Measurements from ENCODE around the gene PPP1R9A. TPM values are rescaled to one million over a fixed set of nuclear protein-coding genes. Genes with fewer than 3 reads are reported as not detected.

PPP1R9A gene
- total RNA-seq, 1 experiment from 2014 or later, result 15.6 TPM

DNA sequence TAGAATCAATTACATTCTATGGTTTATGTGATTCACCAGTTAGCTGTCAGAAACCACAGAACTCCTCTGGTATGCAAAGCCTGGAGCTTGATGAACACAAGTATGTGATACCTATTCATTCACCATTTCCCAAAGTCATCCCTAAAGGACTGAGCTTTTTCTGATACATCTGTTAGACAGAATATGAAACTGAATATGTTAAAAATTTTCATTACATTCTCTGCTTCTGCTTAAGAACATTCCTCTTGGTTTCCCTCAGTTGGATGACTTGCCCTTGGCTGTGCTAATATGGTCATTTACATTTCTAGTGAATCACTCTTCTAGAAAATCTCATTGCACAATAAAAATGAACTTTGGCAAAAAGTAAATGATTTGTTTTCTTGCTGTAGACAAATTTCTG is 427.7 kb downstream of the PPP1R9A start:
- no TSS peak for BruUV-seq (replicated peaks)
- Histone ChIP-seq H3K36me3 (ENCODE audit: insufficient read depth, low read length, poor library complexity, severe bottlenecking) (no peaks in the 10 kb centered on the region), H3K9me3 (ENCODE audit: low read depth, low read length, poor library complexity, severe bottlenecking) (no peaks in the 10 kb centered on the region), H3K4me1 (ENCODE audit: insufficient read depth, low read length, poor library complexity, severe bottlenecking) (no peaks in the 10 kb centered on the region), H3K27ac (ENCODE audit: low read depth, low read length, poor library complexity, severe bottlenecking) (no peak overlapping the region), H3K4me3 (ENCODE audit: low read depth, low read length, poor library complexity, severe bottlenecking) (no peak overlapping the region), H3K27me3 (replicated peaks; ENCODE audit: insufficient read depth, low read depth, low read length, poor library complexity) (no peaks in the 10 kb centered on the region)
- DNase-seq (ENCODE audit: low spot score), result no peak
- no peak for TF ChIP-seq EZH2 (IDR thresholded peaks at IDR 0.05; ENCODE audit: borderline replicate concordance, low read depth, low read length, poor library complexity, severe bottlenecking)
- TF ChIP-seq, protein P1, sequence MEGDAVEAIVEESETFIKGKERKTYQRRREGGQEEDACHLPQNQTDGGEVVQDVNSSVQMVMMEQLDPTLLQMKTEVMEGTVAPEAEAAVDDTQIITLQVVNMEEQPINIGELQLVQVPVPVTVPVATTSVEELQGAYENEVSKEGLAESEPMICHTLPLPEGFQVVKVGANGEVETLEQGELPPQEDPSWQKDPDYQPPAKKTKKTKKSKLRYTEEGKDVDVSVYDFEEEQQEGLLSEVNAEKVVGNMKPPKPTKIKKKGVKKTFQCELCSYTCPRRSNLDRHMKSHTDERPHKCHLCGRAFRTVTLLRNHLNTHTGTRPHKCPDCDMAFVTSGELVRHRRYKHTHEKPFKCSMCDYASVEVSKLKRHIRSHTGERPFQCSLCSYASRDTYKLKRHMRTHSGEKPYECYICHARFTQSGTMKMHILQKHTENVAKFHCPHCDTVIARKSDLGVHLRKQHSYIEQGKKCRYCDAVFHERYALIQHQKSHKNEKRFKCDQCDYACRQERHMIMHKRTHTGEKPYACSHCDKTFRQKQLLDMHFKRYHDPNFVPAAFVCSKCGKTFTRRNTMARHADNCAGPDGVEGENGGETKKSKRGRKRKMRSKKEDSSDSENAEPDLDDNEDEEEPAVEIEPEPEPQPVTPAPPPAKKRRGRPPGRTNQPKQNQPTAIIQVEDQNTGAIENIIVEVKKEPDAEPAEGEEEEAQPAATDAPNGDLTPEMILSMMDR (conservative IDR thresholded peaks at IDR 0.05; ENCODE audit: low read depth, low read length), result no peak
- ChIA-PET POLR2A (ENCODE audit: low non-redundant PET) (no interaction called here), CTCF (no interaction called here)
- intact Hi-C loops (cut with micrococcal nuclease; ENCODE audit: unreplicated experiment), result no loop called here

DNA sequence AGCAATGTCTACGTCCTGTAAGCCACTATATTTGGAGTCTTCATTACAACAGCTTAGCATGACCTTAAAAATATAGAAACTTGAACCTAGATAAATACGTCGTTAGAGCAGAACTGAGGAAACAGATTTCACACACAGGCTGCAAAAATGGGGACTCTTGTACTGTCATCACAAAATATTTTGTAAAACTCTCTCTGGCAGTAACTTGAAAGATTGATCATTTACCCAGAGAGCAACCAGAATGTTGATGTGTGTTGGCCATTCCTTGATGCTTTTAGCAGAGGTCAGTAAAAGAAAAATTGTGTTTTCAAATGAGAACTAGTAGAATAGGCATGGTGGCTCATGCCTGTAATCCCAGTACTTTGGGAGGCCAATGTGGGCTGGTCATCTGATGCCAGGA is 431.4 kb downstream of the PPP1R9A start:
- no TSS peak for BruUV-seq (replicated peaks)
- intact Hi-C loops (cut with micrococcal nuclease; ENCODE audit: unreplicated experiment), result no loop called here
- CTCF ChIA-PET, result no interaction called here

DNA sequence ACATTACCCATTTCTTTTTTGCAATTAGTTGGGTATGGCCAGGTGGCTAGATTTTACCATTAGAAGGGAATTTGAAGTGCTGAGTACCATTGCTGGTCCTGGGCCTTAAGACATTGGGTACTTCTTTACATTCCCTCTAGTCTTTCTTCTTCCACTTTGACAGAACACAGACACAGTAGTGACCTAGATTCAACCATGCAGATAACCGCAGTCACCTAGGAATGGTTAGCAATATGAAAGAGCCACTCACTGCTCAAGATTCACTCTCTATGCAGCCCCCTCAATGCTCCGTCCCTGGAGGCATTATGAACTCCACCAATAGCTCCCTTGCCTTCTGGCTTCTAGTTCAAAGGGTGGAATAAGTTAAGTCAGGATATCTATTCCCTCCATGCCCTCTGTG is 433.1 kb downstream of the PPP1R9A start:
- Histone ChIP-seq H3K4me1 (ENCODE audit: insufficient read depth, low read length, poor library complexity, severe bottlenecking) (no peaks in the 10 kb centered on the region), H3K36me3 (ENCODE audit: insufficient read depth, low read length, poor library complexity, severe bottlenecking) (no peaks in the 10 kb centered on the region), H3K9me3 (ENCODE audit: low read depth, low read length, poor library complexity, severe bottlenecking) (no peaks in the 10 kb centered on the region), H3K4me3 (ENCODE audit: low read depth, low read length, poor library complexity, severe bottlenecking) (no peak overlapping the region), H3K27me3 (replicated peaks; ENCODE audit: insufficient read depth, low read depth, low read length, poor library complexity) (no peaks in the 10 kb centered on the region), H3K27ac (ENCODE audit: low read depth, low read length, poor library complexity, severe bottlenecking) (no peak overlapping the region)
- intact Hi-C loops (cut with micrococcal nuclease; ENCODE audit: unreplicated experiment), result no loop called here
- BruUV-seq (replicated peaks), result no TSS peak
- ChIA-PET POLR2A (ENCODE audit: low non-redundant PET) (no interaction called here), CTCF (no interaction called here)
- TF ChIP-seq, protein P1 (conservative IDR thresholded peaks at IDR 0.05; ENCODE audit: low read depth, low read length), result no peak
- no peak for TF ChIP-seq EZH2 (IDR thresholded peaks at IDR 0.05; ENCODE audit: borderline replicate concordance, low read depth, low read length, poor library complexity, severe bottlenecking)
- no peak for DNase-seq (ENCODE audit: low spot score)

More for the DNA sequence above, 431.4 kb downstream of the PPP1R9A start:
- no peak for DNase-seq (ENCODE audit: low spot score)
- Histone ChIP-seq H3K9me3 (ENCODE audit: low read depth, low read length, poor library complexity, severe bottlenecking) (no peaks in the 10 kb centered on the region), H3K36me3 (ENCODE audit: insufficient read depth, low read length, poor library complexity, severe bottlenecking) (no peaks in the 10 kb centered on the region), H3K27ac (ENCODE audit: low read depth, low read length, poor library complexity, severe bottlenecking) (no peak overlapping the region), H3K27me3 (replicated peaks; ENCODE audit: insufficient read depth, low read depth, low read length, poor library complexity) (no peaks in the 10 kb centered on the region), H3K4me3 (ENCODE audit: low read depth, low read length, poor library complexity, severe bottlenecking) (no peak overlapping the region), H3K4me1 (ENCODE audit: insufficient read depth, low read length, poor library complexity, severe bottlenecking) (no peaks in the 10 kb centered on the region)
- POLR2A ChIA-PET (ENCODE audit: low non-redundant PET), result no interaction called here
- TF ChIP-seq, protein P1 (conservative IDR thresholded peaks at IDR 0.05; ENCODE audit: low read depth, low read length), result no peak
- TF ChIP-seq EZH2 (IDR thresholded peaks at IDR 0.05; ENCODE audit: borderline replicate concordance, low read depth, low read length, poor library complexity, severe bottlenecking), result no peak
